ENCODE results near the gene FBXL22.

Gene FBXL22

DNA sequence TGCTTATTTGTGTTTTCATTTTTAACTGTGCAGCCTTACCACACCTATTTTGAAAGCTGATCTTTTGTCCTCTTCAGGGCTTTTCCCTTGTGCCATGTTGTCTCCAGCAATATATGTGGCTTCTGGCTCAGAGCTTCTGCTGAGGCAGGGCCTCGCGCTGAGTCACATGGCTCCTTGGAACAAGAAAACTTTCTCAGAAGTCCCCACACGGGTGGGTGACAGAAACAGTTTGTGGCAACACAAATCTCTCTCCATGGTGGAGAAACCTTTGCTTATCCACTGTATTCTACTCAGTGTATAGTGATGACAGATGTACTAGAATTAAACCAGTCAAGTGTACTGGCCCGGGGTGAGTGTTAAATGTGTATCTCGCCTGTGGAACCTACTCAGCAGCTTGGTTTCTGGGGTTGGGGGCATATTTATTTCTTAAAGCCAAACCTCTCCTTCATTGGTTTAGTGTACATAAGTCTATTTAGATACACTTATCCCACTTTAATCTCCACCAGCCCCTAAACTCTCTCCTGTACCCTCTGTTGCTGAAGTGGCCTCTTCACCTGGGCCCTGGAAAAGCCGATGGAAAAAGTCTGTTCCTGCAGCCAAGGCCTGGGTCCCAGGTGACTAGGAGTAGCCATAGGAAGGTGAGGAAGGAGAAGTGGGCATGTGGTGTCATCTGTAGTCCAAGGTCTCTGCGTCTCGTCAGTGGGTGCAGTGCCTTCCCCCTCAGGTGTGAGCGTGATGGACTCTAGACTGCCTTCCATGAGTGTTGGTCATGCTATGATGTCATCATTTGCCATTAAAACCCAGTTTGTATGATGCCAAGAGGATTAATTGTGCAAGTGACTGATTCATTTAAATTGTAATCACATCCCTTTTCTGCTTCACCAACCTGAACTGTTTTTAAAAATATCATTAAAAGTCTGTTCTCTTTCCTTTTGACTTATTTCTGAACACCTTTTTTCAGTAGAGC is 3.2 kb upstream of the FBXL22 start:
- DNase-seq (ENCODE audit: low spot score) = peak; percentile 59

DNA sequence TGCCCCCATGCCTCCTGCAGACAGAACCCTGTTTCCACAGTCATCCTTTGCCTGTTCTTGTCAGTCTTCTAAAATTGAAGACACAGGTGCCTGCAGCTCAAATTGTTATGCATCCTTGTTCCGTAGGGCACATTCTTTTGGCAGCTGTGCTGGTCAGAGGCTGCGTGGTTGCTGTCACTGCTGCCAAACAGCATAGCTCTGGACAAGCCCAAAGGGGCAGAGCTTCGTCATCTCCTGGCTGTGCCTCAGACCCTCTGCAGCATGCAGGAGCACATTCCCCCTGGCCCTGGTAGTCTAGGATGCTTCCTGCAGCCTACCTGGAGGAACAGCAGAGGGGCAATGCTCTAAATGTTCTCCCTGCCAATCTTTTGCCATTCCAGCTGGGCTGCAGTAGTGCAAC is 2.1 kb upstream of the FBXL22 start:
- DNase-seq (ENCODE audit: low spot score) = no peak

DNA sequence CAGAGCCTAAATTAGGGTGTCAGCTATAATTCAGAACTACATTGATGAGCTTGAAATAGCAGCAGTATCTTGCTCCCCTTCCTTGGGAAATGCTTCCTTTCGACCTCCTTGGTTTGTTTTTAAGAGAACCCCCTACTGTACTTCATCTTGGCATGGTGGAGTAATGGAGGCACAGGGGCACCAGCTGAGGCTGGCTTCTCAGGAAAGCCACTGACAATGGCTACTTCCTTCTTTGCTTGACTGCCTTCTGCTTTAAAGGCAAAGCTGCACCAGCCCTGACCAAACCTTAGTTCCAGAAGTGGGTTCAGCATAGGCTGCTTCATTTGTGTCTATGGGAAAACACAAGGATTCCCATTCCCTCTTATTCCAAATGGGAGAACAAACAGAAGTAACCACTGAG is 1.5 kb upstream of the FBXL22 start:
- no peak for DNase-seq (ENCODE audit: low spot score)

DNA sequence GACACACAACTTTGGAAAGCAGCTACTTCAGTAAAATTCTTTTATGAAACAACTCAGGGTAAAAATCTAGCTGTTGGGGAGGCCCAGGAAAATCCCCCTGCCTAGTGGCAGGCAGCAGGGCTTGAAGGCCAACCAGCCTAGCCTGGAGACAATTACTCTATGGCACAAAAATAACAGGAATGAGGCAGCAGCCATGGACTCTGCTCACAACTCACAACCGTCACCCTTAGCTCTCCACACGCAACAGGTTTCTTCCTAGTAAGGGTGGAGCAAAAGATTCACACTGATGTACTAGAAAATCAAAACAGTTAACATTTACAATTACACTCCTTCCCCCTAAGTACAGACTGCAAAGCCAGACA is 530 bp upstream of the FBXL22 start:
- no peak for DNase-seq (ENCODE audit: low spot score)

DNA sequence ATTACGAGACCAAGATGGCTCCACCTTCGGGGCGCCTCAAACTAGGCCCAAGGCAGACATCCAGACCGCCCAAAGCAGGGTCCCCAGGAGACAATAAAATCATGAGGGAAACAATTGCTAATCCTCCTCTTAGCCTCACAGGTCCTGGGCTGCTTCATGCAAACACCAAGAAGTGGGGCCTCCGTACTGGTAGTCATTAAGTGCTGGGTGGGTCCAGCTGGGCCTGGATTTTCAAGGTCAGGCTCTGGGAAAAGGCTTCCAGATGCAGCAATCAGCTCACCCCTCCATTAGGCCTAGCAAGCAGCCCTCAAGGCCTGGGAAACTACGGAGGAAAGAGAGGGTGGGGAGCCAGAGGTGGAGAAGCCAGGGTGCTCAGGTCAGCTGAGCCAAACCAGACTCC is 634 bp downstream of the FBXL22 start:
- no peak for DNase-seq (ENCODE audit: low spot score)

DNA sequence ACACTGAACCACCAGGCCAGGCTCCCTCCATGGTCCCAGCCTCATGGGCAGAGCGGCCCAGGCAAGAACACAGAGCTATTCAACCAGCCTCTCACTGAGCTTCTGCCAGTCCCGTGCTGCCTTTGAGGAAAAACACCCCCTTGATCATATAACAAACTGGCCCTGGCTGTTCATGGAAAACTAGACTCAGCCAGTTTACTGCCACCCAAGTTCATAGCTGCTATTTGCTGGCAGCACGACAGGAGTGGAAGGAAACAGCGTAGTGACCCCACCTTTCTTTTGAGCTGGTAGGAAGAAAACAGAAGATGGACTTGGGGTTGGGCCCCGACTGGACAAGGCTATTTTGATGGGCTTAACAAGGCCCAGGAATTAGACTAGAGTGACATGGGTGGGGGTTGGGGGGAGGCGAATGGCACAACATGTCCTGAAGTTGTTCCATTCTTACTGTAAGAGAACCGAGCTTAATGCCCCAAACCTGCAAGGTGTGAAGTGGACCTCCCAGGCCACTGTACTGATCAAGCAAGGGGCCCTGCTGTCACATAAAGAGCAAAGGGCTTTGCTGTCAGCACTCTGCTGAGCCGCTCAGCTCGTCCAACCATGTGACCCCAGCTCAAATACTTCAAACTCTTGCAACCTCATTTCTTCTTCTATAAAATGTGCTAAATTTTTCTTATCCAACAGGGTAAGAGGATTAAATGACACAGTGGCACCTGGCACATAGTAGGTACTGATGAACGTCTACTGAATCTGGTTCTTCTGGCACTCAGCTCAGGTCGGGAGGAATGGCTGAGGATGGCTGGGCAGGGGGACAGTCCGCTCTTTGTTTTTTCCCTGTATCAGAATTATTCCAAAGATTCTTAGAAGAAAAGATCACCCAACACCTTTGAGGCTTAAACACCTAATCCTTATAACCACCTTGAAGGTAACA is 1.6 kb downstream of the FBXL22 start:
- DNase-seq (ENCODE audit: low spot score) = no peak

DNA sequence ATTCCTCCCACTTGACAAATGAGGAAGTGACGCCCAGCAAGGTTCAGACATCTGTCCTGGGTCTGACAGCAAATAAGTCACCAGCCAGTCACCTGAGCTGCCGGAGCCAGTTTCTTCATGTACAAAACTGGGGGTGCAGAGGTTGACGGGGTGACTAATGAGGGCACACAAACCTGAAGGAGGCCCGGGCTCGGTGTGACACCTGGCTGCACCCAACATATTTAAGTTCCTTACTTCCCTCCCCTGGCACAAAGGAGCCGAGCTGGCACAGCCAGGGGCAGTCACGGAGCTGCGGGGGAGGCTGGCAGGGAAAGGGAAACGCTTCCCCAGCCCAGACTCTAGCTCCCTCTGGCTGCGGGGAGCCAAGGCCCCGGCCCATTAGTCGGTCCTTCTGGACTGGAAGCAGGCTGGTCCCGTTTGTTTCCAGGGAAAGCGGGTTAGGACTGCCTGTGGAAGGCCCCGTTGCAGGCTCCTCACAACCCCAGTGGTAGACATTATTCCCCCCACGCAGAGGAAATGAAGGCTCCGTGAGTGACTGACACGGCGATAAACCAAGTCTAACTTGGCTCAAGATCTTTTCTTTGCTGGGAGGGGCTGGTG is 2.3 kb downstream of the FBXL22 start:
- peak; percentile 37 for DNase-seq (ENCODE audit: low spot score)

DNA sequence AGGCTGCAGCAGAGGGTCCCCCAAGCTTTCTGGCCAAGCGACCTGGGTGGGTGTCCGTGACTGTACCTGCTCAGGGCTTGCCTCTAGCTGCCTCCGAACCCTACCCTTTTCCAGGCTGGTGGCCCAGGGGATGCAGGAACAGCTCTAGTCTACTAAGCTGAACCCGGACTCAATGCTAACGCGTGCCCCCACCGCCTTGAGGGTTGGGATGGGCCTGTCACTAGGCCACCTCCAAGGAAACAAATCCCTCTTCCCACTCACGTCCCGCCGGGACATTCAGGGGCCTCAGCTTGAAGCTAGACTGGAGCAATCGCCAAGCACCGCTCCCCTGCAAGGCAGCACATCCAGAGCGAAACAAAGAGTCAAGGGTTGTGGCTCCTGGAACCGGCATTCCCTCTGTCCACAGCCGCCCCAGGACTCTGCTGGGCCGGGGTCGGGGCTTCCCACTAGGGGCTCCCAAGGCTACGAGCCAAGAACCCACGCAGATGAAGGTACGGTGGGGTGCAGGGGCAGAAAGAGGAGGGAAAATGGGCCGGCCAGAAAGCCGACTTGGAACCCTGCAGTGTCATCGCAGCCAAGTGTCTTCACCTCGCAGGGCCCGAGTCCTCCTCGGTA is 2.9 kb downstream of the FBXL22 start:
- DNase-seq (ENCODE audit: low spot score) = no peak

DNA sequence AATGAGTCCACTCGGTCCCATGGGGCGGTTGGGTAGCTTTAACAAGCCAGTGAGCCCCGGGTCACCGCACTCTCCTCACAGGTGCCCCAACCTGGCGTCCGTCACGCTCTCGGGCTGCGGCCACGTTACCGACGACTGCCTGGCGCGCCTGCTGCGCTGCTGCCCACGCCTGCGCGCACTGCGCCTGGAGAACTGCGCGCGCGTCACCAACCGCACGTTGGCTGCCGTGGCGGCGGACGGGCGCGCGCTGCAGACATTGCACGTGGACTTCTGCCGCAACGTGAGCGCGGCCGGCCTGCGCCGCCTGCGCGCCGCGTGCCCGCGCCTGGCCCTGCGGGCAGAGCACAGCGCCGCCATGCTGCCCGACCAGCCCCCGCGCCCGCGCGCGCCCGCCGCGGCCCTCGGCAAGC is 3.4 kb downstream of the FBXL22 start:
- DNase-seq (ENCODE audit: low spot score) = peak; percentile 91

DNA sequence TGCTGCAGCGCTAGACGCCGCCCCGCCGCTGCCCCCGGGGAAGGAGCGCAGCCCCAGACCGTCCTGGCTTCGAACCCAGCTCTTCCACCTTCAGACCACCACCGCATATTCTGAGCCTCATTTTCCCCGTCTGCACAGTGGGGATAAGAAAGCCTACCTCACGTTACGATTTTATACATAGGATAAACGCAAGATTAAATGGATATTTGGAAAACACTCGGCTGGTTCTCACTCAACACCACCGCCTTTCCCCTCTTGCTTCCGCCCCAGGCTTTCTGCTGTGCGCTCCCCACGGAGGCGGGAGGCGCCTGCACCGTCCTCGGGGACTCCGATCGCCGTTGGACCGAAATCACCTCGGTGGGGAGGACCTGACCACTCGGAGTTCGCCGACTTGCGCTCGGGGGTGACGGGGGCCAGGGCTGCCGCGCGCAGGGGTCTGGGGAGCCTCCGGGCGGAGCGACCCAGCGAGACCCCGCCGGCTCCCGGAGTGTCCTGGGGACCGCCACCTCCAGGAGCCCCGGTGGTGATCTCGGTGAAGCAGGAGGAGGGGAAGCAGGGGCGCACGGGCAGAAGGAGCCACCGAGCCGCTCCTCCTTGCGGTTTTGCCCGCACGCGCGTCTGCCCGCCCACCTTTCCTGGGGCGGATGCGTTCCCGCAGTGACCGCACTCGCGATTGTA is 4.0 kb downstream of the FBXL22 start:
- DNase-seq (ENCODE audit: low spot score) = peak; percentile 37

DNA sequence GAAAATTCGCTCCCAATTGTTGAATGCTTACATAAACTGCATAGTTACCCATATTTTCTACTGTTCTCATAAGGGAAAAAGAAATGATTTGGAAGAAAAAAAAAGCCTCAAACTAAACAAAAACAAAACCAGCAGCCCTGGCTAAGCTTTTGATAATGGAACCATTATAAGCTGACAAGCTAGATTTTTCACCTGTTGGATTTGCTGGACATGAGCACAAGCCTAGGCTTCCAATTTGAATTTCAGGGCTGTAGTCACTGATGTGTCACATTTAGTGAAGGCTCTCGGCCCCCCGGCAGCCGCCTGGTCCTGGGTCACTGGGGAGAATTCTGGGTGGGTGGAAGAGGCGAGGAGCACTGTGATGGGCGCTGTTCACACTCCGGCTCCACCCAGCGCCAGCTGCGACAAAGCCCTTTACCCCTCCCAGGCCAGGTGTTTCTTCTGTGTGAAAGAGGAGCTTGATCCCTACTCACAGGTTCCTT is 4.6 kb downstream of the FBXL22 start:
- DNase-seq (ENCODE audit: low spot score) = no peak

DNA sequence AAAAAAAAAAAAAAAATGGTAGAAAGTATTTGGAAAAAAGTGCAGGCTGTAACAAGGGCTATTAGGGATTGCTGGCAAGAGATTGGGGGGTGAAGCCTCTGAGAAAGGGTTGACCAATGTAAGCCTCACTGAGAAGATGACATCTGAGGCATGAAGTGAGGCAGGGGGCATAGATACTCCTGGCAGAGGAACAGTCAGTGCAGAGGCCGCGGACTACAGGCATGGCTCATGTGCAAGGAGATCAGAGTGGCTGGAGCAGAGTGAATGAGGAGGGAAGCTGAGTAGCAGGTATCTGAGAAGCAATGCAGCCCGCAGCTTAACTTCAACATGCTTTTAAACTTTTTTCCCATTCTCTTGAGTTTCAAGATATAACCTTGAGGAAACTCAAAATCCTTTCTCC is 5.4 kb downstream of the FBXL22 start:
- no peak for DNase-seq (ENCODE audit: low spot score)

DNA sequence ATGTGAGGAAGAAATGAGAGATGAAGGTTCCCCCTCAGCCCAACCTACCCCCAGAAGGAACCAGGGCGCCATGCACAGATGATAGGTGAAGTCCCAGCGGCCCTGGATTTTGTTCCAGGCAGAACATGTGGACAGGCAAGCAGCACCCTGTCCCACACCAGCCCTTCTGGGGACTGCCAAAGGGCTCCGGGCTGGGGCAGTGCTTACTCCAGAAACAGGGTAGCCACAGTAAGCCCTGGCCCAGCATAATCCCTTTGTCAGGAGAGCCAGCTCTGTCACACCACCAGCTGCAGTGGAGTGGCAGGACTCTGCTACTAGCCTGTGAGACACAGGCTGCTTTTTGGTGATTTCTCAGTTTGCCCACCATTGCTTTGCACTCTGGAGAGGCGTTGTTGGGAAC is 6.3 kb downstream of the FBXL22 start:
- DNase-seq (ENCODE audit: low spot score) = no peak

DNA sequence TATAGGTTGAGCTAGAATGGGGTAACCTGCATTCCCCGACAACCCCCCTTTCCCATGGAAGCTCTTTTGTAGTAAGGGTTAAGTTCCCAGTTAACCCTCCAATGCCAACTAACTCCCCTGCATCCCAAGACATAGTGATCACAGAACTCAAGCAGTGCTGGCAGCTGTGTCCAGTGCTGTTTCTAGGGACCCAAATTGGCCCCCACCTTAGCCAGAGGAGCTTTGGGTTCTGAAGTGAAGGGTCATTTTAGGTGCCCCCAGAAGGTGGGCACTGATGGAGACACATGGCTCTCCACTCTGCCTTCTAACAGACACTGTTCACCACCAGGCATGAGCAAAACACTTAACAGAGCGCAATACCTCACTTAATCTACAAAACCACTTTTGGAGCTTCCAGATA is 7.1 kb downstream of the FBXL22 start:
- no peak for DNase-seq (ENCODE audit: low spot score)

DNA sequence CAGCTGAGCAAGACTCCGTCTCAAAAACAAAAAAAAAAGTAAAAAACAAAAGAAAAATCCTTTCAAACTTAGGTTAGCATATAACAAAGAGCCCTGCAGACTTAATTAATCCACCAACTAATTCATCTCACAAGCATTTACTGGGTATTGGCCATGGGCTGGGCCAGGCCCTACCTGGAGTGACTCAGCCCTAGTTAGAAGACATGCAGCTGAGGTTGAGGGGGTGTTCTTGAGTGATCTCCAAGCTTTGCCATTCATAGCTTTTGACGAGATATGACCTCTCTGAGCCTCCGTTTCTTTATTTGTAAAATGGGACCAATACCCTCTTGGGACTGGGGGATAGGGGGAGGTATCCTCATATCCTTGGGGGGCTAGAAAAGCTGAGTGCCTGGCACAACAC is 7.8 kb downstream of the FBXL22 start:
- DNase-seq (ENCODE audit: low spot score) = no peak

DNA sequence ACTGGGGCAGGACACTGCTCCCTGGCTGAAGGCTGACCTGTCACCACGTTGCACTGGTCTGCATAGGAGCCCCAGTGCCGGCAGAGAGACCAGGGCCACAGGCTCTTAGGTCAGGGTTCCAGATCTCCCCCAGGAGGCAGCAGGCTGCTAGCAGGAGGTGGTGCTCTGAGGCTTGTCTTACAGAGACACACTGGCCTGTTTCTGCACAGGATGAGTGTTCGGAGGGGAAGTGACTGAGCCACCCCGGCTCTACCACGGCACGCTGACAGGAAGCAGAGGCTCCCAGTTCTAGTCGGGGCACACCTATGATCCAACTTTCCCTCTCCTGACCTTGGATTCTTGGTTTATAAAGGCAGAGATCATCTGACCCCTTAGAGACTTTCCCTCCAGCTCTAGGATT is 8.6 kb downstream of the FBXL22 start:
- DNase-seq (ENCODE audit: low spot score) = peak; percentile 61

DNA sequence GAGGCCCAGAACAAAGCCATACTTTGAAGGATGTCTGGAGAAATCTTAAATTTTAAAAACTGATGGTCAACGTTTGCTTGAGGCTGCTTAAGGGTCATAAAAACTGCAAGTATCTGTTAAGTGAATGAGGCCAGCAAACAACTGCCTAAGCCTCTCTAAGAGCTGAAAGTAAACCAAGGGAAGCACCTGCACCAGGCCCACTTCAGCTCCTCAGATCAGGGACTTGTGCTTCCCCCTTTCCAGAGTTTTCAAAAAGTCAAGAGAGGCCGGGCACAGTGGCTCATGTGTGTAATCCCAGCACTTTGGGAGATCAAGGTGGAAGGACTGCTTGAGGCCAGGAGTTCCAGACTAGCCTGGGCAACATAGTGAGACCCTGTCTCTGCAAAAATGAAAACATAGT is 9.1 kb downstream of the FBXL22 start:
- no peak for DNase-seq (ENCODE audit: low spot score)

DNA sequence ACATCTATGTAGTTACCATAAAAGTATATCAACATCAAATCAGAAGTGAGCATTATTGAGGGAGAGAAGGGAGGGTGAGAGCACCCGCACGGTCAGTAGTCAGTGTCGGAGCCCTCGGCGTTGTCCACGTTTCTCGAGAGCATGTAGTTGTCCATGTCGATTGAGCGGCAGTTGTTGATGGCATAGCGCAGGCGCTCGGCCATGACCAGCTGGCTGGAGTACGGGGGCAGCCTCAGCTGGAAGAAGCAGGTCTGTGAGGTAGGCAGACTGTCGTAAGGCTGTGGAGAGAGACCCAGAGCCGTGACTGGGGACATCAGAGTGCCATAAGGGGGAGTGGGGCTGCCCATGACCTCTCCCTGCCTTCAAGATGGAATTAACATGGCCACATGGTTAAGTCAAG is 11.8 kb downstream of the FBXL22 start:
- no peak for DNase-seq (ENCODE audit: low spot score)

DNA sequence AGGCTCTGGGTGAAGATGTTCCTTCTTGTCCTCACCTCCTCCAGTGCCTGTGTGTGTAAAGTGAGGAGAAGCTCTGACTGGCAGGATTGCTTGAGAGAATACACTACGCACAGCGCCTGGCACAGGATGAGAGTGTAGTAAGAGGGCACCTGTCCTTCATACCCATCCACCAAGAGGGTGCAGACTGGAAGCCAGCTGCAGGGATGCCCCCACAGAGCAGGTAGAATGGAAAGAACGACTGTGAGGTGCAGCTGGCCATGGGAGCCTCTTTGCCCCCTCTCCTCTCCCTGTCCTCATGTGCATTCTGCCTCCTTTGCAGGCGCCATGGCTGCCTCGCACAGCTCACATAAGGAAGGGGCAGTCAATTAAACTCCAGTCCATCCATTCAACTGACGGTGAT is 12.3 kb downstream of the FBXL22 start:
- DNase-seq (ENCODE audit: low spot score) = no peak

DNA sequence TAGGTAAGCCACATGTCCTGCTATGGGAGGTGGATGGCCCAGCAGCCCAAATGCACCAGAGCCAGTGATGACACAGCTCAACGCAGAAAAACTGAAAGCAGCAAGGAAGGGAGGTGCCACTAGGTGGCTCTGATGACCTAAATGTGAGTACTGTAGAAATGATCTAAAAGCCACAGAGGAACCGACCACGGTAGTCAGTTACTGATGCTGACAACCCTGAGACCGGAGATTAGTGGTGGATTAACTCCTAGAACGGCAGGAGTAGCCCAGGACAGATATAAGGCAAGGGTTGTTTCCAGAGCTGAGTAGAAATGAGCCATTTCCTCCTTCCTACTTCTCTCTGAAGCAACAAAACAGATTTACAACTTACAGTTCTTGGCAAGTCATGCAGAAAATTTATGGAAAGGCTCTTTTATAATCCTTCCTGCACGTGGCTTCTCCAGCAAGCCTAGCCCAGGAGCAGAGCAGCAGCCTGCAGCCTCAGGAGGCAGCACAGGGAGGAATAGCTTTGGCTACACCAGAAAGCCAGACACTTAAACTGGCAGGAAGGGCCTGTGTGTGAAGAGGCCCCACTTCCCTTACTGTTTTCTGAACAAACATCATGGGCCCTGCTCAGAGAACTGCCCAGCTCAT is 13.1 kb downstream of the FBXL22 start:
- peak; percentile 79 for DNase-seq (ENCODE audit: low spot score)

DNA sequence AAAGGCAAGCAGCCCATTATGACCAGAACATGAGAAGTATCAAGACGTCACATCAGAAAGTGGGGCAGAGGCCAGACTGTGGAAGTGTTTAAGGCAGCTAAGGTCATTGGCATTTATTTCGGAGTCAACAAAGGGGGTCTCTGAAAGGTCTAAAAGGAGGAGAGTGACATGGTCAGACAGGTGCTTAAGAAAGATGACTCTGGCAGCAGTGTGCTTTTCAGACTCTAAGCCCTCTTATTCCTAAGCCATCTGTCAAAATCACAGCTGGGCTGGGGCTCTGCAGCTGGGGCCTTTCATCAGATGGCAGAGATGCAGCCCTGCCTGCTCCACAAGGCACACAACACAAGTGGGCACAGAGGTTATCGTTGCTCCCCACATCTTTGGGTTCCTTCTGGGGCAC is 14.0 kb downstream of the FBXL22 start:
- no peak for DNase-seq (ENCODE audit: low spot score)
